ENCODE data around the gene SSPN.

GRCh38 chr12:26162905-26163304 is 32.5 kb upstream of the SSPN start:
- TF ChIP-seq CTCF (conservative IDR thresholded peaks at IDR 0.05; ENCODE audit: low read depth, low read length) (no peak), EZH2 (IDR thresholded peaks at IDR 0.05; ENCODE audit: low read length, unreplicated experiment) (no peak)
